ENCODE results near the gene ANGPTL4.
"Not testable (repeated sequence)": the region's sequence is repeated elsewhere in the genome, so short reads cannot be mapped to it uniquely, and the experiment has no call there.

The ANGPTL4 gene

DNA sequence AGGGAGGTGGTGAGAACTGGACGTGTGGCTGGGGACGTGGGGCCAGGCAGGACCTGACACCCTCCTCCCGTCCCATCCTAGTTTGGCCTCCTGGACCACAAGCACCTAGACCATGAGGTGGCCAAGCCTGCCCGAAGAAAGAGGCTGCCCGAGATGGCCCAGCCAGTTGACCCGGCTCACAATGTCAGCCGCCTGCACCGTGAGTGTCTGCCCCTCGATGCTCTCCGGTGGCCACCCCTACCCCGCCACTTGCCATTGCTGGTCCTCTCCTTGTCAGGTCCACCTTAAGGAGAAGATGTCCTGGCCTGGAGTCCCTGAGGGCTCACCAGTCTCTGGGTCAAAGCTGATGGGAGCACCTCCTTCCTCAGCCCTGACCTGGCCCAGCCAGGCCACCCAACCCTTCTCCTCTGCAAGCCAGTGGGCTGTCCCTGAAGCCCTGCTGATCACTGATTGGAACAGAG, 2.2 kb downstream of the ANGPTL4 start:
- no peak for DNase-seq

GRCh38 chr19:8366961-8367326, 3.0 kb downstream of the ANGPTL4 start:
- DNase-seq = no peak

- DNase-seq = peak; percentile 68
Measured at GRCh38 chr19:8367327-8368001, 3.5 kb downstream of the ANGPTL4 start.

DNA sequence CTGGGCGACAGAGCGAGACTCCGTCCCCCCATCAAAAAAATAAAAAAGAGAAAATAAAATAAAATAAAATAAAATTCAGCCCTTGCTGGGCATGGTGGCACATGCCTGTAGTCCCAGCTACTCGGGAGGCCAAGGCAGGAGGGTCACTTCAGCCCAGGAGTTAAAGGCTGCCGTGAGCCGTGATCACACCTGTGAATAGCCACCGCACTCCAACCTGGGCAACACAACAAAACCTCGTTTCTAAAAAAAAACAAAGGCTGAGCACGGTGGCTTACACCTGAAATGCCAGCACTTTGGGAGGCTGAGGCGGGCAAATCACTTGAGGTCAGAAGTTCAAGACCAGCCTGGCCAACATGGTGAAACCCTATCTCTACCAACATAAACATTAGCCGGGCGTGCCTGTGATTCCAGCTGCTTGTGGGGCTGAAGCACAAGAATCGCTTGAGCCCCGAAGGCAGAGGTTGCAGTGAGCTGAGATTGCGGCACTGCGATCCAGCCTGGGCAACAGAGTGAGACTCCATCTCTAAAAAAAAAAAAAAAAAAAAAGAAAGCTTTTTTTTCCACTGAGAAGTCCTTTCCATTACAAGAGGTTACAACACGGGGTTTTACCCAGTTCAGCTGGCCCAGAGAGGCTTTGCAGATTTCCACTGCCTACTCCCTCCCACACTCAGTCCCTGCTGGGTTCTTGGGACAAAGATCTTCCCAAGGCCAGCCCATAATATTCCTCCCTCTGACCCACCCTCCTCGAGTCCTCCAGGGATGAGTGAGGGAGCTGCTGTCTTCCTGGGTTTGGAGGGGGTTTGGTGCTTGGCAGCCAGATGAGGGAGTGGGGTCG, 6.4 kb downstream of the ANGPTL4 start:
- DNase-seq = no peak

DNA sequence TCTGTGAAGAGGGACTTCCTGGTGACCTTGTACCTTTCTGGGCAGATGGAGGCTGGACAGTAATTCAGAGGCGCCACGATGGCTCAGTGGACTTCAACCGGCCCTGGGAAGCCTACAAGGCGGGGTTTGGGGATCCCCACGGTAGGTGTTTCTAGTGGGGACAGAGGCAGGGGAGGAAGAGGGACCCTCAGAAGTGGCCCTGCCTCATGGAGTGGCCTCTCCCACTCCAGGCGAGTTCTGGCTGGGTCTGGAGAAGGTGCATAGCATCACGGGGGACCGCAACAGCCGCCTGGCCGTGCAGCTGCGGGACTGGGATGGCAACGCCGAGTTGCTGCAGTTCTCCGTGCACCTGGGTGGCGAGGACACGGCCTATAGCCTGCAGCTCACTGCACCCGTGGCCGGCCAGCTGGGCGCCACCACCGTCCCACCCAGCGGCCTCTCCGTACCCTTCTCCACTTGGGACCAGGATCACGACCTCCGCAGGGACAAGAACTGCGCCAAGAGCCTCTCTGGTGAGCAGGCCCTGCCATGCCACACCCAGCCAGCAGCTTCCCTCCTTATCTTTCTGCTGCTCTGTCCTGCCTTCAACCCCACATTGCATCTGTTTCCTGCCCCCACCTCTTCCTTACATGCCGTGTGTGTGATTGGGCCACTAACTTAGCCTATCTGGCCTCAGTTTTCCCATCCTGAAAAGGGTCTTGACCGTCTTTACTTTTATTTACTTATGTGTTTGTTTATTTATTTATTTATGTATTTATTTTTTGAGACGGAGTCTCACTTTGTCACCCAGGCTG, 7.3 kb downstream of the ANGPTL4 start:
- no peak for DNase-seq

GRCh38 chr19:8373867-8374813, 10.2 kb downstream of the ANGPTL4 start:
- no peak for DNase-seq

GRCh38 chr19:8375766-8376165, 11.8 kb downstream of the ANGPTL4 start:
- not testable (repeated sequence) for DNase-seq

GRCh38 chr19:8376373-8376974, 12.5 kb downstream of the ANGPTL4 start:
- not testable (repeated sequence) for DNase-seq

DNA sequence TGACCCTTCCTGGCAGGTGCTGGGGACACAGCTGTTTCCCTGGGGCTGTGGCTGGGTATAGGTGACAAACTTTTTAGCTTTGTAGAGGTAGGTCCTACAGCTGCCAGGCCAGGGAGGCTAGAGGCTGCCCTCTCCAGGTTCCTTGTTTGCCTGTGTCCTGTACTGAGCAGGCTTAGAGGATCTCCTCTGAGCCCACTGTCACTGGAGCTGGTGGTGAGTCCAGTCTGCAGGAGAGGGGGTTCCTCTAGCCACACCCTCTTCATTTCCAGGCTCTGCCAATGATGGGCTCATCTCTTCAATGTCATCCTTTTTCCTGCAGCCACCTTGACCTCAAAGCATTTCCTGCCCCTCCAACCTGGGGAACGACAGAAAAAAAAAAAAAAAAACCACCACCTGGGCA, 13.6 kb downstream of the ANGPTL4 start:
- no peak for DNase-seq

GRCh38 chr19:8379156-8379891, 15.4 kb downstream of the ANGPTL4 start:
- DNase-seq = not testable (repeated sequence)

DNA sequence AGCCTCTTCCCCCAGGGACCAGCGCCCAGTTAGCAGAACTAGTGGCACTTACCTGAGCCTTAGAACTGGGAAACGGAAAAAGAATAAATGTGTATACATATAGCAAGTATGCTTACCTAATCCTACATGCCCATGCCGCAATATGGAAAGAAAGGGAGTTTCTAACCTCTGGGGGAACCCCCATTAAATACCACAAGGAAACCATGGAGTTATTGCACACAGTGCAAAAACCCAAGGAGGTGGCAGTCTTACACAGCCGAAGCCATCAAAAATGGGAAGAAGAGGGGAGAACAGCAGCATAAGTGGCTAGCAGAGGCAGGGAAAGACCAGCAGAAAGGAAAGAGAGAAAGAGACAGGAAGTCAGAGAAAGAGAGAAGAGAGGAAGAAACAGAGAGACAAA, 20.6 kb downstream of the ANGPTL4 start:
- DNase-seq = not testable (repeated sequence)

GRCh38 chr19:8385103-8385502, 21.1 kb downstream of the ANGPTL4 start:
- not testable (repeated sequence) for DNase-seq

GRCh38 chr19:8385566-8385965, 21.6 kb downstream of the ANGPTL4 start:
- DNase-seq = not testable (repeated sequence)

DNA sequence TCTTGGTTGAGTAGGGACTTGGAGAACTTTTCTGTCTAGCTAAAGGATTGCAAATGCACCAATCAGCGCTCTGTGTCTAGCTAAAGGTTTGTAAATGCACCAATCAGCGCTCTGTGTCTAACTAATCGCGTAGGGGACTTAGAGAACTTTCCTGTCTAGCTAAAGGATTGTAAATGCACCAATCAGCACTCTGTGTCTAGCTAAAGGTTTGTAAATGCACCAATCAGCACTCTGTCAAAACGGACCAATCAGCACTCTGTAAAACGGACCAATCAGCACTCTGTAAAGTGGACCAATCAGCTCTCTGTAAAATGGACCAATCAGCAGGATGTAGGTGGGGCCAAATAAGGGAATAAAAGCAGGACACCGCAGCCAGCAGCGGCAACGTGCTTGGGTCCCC, 22.5 kb downstream of the ANGPTL4 start:
- not testable (repeated sequence) for DNase-seq

GRCh38 chr19:8386990-8387389, 23.0 kb downstream of the ANGPTL4 start:
- DNase-seq = no peak

DNA sequence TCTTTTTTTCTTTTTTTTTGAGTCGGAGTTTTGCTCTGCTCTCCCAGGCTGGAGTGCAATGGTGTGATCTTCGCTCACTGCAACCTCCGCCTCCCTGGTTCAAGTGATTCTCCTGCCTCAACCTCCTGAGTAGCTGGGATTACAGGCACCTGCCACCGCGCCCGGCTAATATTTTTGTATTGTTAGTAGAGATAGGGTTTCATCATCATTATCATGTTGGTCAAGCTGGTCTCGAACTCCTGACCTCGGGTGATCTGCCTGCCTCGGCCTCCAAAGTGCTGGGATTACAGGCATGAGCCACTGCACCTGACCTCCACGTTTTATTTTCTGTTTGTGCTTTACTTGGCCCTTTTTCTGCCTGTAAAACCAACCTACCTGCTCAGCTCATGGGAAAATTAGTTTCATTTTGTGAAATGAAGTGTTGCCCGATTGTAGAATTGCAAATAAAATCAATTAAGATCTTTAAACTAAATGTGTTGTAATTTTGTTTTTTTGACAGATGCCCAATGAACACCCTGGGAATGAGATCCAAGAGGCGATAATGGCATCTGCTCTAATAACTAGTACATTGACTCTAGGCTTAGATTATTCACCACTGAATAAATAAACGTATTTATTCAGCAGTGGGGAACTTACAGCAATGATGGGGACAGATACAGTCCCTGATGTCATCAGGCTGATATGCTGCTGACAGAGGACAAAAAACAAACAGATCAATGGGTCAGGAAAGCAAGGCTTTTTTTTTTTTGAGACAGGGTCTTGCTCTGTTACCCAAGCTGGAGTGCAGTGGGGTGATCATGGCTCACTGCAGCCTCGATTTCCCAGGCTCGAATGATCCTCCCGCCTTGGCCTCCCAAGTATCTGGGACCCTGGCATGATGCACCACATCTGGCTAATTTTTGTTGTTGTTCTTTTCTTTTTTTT, 24.0 kb downstream of the ANGPTL4 start:
- DNase-seq = no peak

- no peak for DNase-seq
Measured at GRCh38 chr19:8388612-8388958, 24.6 kb downstream of the ANGPTL4 start.

GRCh38 chr19:8389891-8390616, 26.1 kb downstream of the ANGPTL4 start, which contains the start of gene RAB11B:
TSS of gene RAB11B (plus strand) at chr19:8390360. CDS start at chr19:8390417, 57 bp downstream.
- DNase-seq = peak; percentile 99

DNA sequence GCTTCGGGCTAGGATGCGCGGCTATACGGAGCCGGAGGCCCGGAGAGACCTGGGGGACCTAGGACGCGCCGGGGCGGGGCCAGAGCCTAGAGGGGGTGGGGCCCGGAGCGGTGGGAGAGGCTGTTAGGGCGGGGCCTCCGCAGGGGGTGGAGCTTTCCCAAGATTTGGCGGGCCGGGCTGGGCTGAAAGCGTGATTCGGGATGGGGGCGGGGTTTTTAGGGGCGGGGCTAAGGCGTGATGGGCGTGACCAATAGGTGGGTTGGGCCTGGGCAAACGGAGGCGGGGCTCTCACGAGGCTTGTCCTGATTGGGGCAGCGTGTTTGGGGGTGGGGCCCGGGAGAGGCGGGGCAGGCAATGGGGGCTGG, 26.6 kb downstream of the ANGPTL4 start:
- DNase-seq = peak; percentile 85

Data from NCI-H2171 (cell line).